Kidney (tissue), 14 donors: ENCODE data around the gene C17orf78. TPM values are rescaled to one million over a fixed set of nuclear protein-coding genes. Genes with fewer than 3 reads are reported as not detected.

Experiments used
- DNase-seq, 5 donors: peaks; one replicate each; pipeline ENCODE4 v3.0.0-alpha.2; 2013 to 2020
- FAIRE-seq: peaks from 2 replicates; lab custom pipeline; 2012; peaks lifted over from hg19 to GRCh38; lab: Jason Lieb, UNC
- H3K27ac ChIP-seq, 2 donors: one replicate each; pipeline ENCODE4 v1.7.0; 2013; ENCODE audit warnings: low read depth in 2 of 2, low read length in 2 of 2, inconsistent platforms in 1 of 2
- H3K27me3 ChIP-seq: one replicate; pipeline ENCODE4 v1.7.1; 2013; ENCODE audit warnings: low read length, inconsistent platforms; ENCODE audit not compliant: control insufficient read depth, insufficient read depth
- H3K36me3 ChIP-seq, 3 donors: one replicate each; pipeline versions ENCODE4 v1.7.0 to v1.7.1; 2013; ENCODE audit warnings: low read length in 3 of 3, control low read depth in 1 of 3, inconsistent platforms in 1 of 3; ENCODE audit not compliant: insufficient read depth in 3 of 3, control insufficient read depth in 2 of 3
- H3K4me1 ChIP-seq, 3 donors: one replicate each; pipeline versions ENCODE4 v1.7.0 to v1.7.1; 2013; ENCODE audit warnings: low read length in 3 of 3, inconsistent platforms in 1 of 3, low read depth in 1 of 3; ENCODE audit not compliant: control insufficient read depth in 2 of 3, insufficient read depth in 2 of 3
- H3K4me3 ChIP-seq, 3 donors: one replicate each; pipeline versions ENCODE4 v1.7.0 to v1.8.1; 2013; ENCODE audit warnings: low read length in 3 of 3, control low read depth in 1 of 3, inconsistent platforms in 1 of 3
- H3K9ac ChIP-seq, 3 donors: one replicate each; pipeline versions ENCODE4 v1.7.0 to v1.7.1; 2013; ENCODE audit warnings: low read length in 3 of 3, control low read depth in 1 of 3, inconsistent platforms in 1 of 3
- H3K9me3 ChIP-seq, 3 donors: one replicate each; pipeline versions ENCODE4 v1.7.0 to v1.7.1; 2013; ENCODE audit warnings: low read length in 3 of 3, control low read depth in 1 of 3, inconsistent platforms in 1 of 3; ENCODE audit not compliant: control insufficient read depth in 2 of 3, insufficient read depth in 1 of 3
- intact Hi-C: fragments of 100-400 bp; cut with DNase I; formaldehyde crosslinking; loops from one replicate; pipeline ENCODE4 v1.11.1; 2022
- polyA plus RNA-seq: library from polyadenylated mRNA; stranded (reverse); fragments of 350-450 nt; fragmentation: Illumina TruSeq; extraction: RNeasy Lipid Tissue Mini Kit (QIAGEN cat#74804); gene quantifications from one replicate; pipeline ENCODE4 v1.2.3, GENCODE V29; 2014; ENCODE audit warnings: low read depth, low replicate concordance; ENCODE audit not compliant: insufficient read depth
- total RNA-seq: library from RNA; stranded (reverse); fragmentation: NEBNext Ultra II Directional; extraction: Animal tissue kit (Norgen Biotek cat#: 25700); gene quantifications from one replicate; pipeline ENCODE4 v1.2.1, GENCODE V29; 2021
- TF ChIP-seq, protein P1 (sequence below): IDR thresholded peaks from 3 replicates; pipeline ENCODE4 v1.5.1; 2012; ENCODE audit warnings: mild to moderate bottlenecking, moderate library complexity, borderline replicate concordance; ENCODE audit not compliant: insufficient read depth; ENCODE audit errors: extremely low read depth
- donor health status: control.
- donor health status: control.
- donor health status: control.
- donor health status: control.
- donor health status: control.
- donor health status: DM: yes; HTN: yes; CAD: no.
- donor health status: Normal renal cell carcinoma (clear cell type).

The C17orf78 gene
- total and polyA plus RNA-seq, 2 donors from 2014 or later = not detected

DNA sequence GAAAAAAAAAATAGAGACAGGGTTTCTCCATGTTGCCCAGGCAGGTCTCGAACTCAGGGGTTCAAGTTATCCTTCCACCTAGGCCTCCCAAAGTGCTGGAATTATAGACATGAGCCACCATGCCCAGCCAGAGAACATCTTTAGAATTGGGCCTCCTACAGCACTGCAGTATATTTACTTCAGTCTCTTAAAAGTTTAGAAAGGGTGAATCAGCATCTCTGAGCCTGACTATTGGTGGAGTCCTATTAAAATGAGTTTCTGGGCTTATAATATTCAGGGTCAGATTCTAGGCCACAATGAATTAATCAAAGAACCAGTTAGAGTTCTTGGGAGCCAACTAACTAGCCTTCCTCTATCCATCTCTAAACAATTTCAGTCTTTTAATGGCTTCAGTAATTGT, 53.7 kb downstream of the C17orf78 start:
- H3K36me3 ChIP-seq = peaks cover 0 to 36% (median 11%) of the 10 kb centered on the region in 3 donors

GRCh38 chr17:37430051-37430627, 54.4 kb downstream of the C17orf78 start:
- TF ChIP-seq, protein P1, sequence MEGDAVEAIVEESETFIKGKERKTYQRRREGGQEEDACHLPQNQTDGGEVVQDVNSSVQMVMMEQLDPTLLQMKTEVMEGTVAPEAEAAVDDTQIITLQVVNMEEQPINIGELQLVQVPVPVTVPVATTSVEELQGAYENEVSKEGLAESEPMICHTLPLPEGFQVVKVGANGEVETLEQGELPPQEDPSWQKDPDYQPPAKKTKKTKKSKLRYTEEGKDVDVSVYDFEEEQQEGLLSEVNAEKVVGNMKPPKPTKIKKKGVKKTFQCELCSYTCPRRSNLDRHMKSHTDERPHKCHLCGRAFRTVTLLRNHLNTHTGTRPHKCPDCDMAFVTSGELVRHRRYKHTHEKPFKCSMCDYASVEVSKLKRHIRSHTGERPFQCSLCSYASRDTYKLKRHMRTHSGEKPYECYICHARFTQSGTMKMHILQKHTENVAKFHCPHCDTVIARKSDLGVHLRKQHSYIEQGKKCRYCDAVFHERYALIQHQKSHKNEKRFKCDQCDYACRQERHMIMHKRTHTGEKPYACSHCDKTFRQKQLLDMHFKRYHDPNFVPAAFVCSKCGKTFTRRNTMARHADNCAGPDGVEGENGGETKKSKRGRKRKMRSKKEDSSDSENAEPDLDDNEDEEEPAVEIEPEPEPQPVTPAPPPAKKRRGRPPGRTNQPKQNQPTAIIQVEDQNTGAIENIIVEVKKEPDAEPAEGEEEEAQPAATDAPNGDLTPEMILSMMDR = no peak
- H3K9ac ChIP-seq = no peak overlapping the region
- intact Hi-C loops = no loop called here
- no peak overlapping the region for H3K27ac ChIP-seq
- FAIRE-seq (no peak), DNase-seq (no peak)
- peaks cover 0 to 33% (median 11%) of the 10 kb centered on the region in 3 donors for H3K36me3 ChIP-seq
- H3K4me3 ChIP-seq = no peak overlapping the region
- no peaks in the 10 kb centered on the region for H3K27me3 ChIP-seq
- H3K4me1 ChIP-seq = no peaks in the 10 kb centered on the region
- no peaks in the 10 kb centered on the region for H3K9me3 ChIP-seq

More for the DNA sequence above, 53.7 kb downstream of the C17orf78 start:
- H3K27ac ChIP-seq = no peak overlapping the region
- no peaks in the 10 kb centered on the region for H3K4me1 ChIP-seq
- no peak for FAIRE-seq
- H3K9me3 ChIP-seq = no peaks in the 10 kb centered on the region
- no peaks in the 10 kb centered on the region for H3K27me3 ChIP-seq
- TF ChIP-seq, protein P1 = no peak
- intact Hi-C loops = no loop called here
- H3K9ac ChIP-seq = no peak overlapping the region
- no peak overlapping the region for H3K4me3 ChIP-seq
- DNase-seq = no peak

- intact Hi-C loops = no loop called here
- H3K4me3 ChIP-seq = no peak overlapping the region
- TF ChIP-seq, protein P1 = no peak
- no peaks in the 10 kb centered on the region for H3K27me3 ChIP-seq
- H3K27ac ChIP-seq = no peak overlapping the region
- no peaks in the 10 kb centered on the region for H3K4me1 ChIP-seq
- H3K9me3 ChIP-seq = no peaks in the 10 kb centered on the region
- H3K9ac ChIP-seq = no peak overlapping the region
- no peak for FAIRE-seq
- H3K36me3 ChIP-seq = peaks cover 0 to 12% (median 5%) of the 10 kb centered on the region in 3 donors
- DNase-seq = no peak
Observed at GRCh38 chr17:37432671-37433070, 56.9 kb downstream of the C17orf78 start.
